CD4-positive, alpha-beta T cell treated with Interferon alpha-2 for 1 hour (primary cell): ENCODE measurements around the gene LDLRAD2.
"Not testable (repeated sequence)": the region's sequence is repeated elsewhere in the genome, so short reads cannot be mapped to it uniquely, and the experiment has no call there.

Source experiments
- DNase-seq, 2 donors: peaks; one replicate each; pipeline ENCODE4 v3.0.0-alpha.2; 2020 to 2022

Gene LDLRAD2

GRCh38 chr1:21824926-21825325 lies 12.9 kb downstream of the LDLRAD2 start:
- DNase-seq, result no peak

GRCh38 chr1:21825393-21825792 lies 13.3 kb downstream of the LDLRAD2 start:
- no peak for DNase-seq

- DNase-seq, result not testable (repeated sequence)
These were observed 14.6 kb downstream of the LDLRAD2 start for GRCh38 chr1:21826694-21827093.

- no peak for DNase-seq
These were observed 15.1 kb downstream of the LDLRAD2 start for GRCh38 chr1:21827141-21827679.

GRCh38 chr1:21828075-21828474 lies 16.0 kb downstream of the LDLRAD2 start:
- no peak for DNase-seq

GRCh38 chr1:21828506-21829210 lies 16.6 kb downstream of the LDLRAD2 start:
- DNase-seq, result no peak

- DNase-seq, result no peak
These were observed 17.2 kb downstream of the LDLRAD2 start for GRCh38 chr1:21829294-21829693.

GRCh38 chr1:21830792-21831453 lies 18.9 kb downstream of the LDLRAD2 start:
- DNase-seq, result no peak

GRCh38 chr1:21831454-21831970 lies 19.4 kb downstream of the LDLRAD2 start:
- DNase-seq, result no peak

GRCh38 chr1:21833392-21833976 lies 21.4 kb downstream of the LDLRAD2 start:
- no peak for DNase-seq

GRCh38 chr1:21834094-21834493 lies 22.0 kb downstream of the LDLRAD2 start:
- DNase-seq, result no peak

GRCh38 chr1:21834666-21835065 lies 22.6 kb downstream of the LDLRAD2 start:
- DNase-seq, result no peak

- no peak for DNase-seq
These were observed 23.9 kb downstream of the LDLRAD2 start for GRCh38 chr1:21836010-21836409.

- DNase-seq, result no peak
These were observed 24.7 kb downstream of the LDLRAD2 start for GRCh38 chr1:21836729-21837128.

GRCh38 chr1:21837476-21837875 lies 25.4 kb downstream of the LDLRAD2 start:
- no peak for DNase-seq

GRCh38 chr1:21838359-21839157 lies 26.5 kb downstream of the LDLRAD2 start:
- no peak for DNase-seq

- DNase-seq, result no peak
These were observed 27.4 kb downstream of the LDLRAD2 start for GRCh38 chr1:21839337-21840037.

GRCh38 chr1:21840981-21841380 lies 28.9 kb downstream of the LDLRAD2 start:
- no peak for DNase-seq

- DNase-seq, result no peak
These were observed 29.9 kb downstream of the LDLRAD2 start for GRCh38 chr1:21841852-21842466.

- no peak for DNase-seq
These were observed 30.6 kb downstream of the LDLRAD2 start for GRCh38 chr1:21842606-21843162.

GRCh38 chr1:21843208-21843607 lies 31.1 kb downstream of the LDLRAD2 start:
- no peak for DNase-seq
